Measurements from ENCODE around the gene ARPC1B. TPM values are rescaled to one million over a fixed set of nuclear protein-coding genes. Genes with fewer than 3 reads are reported as not detected.
"Not testable (repeated sequence)": the region's sequence is repeated elsewhere in the genome, so short reads cannot be mapped to it uniquely, and the experiment has no call there.

ARPC1B gene
- total RNA-seq, 4 donors from 2014 or later: 74.5 to 275 (median 196) TPM

- no peak for DNase-seq
- Histone ChIP-seq H3K9me3 (no peaks in the 10 kb centered on the region), H3K4me3 (no peak overlapping the region), H3K36me3 (no peaks in the 10 kb centered on the region), H3K27ac (no peak overlapping the region), H3K27me3 (no peaks in the 10 kb centered on the region), H3K4me1 (peaks cover 0 to 9% of the 10 kb centered on the region in 2 donors)
- TF ChIP-seq POLR2A (IDR thresholded peaks at IDR 0.05) (no peak), CTCF (IDR thresholded peaks at IDR 0.05) (no peak)
- intact Hi-C loops (cut with DNase I; ENCODE audit: low total_unique reads): no loop called here
These were observed 8.7 kb downstream of the ARPC1B start for GRCh38 chr7:99383203-99383602.

- Histone ChIP-seq H3K27me3 (no peaks in the 10 kb centered on the region), H3K4me1 (peaks cover 0 to 7% of the 10 kb centered on the region in 2 donors), H3K9me3 (no peaks in the 10 kb centered on the region), H3K4me3 (no peak overlapping the region), H3K27ac (no peak overlapping the region), H3K36me3 (no peaks in the 10 kb centered on the region)
- intact Hi-C loops (cut with DNase I; ENCODE audit: low total_unique reads): no loop called here
- DNase-seq: no peak
- TF ChIP-seq CTCF (IDR thresholded peaks at IDR 0.05): no peak
These were observed 9.4 kb downstream of the ARPC1B start for GRCh38 chr7:99383791-99384370.

- H3K9me3 ChIP-seq: no peaks in the 10 kb centered on the region
- H3K4me1 ChIP-seq: peaks cover 0 to 3% of the 10 kb centered on the region in 2 donors
- H3K27ac ChIP-seq: no peak overlapping the region
- no peaks in the 10 kb centered on the region for H3K36me3 ChIP-seq
- H3K4me3 ChIP-seq: no peak overlapping the region
- no peak for TF ChIP-seq POLR2A (IDR thresholded peaks at IDR 0.05)
- TF ChIP-seq CTCF (IDR thresholded peaks at IDR 0.05): no peak
- no peaks in the 10 kb centered on the region for H3K27me3 ChIP-seq
- no peak for DNase-seq
- intact Hi-C loops (cut with DNase I; ENCODE audit: low total_unique reads): no loop called here
These were observed 10.0 kb downstream of the ARPC1B start for GRCh38 chr7:99384523-99384922.

- Histone ChIP-seq H3K27ac (no peak overlapping the region), H3K36me3 (no peaks in the 10 kb centered on the region), H3K27me3 (no peaks in the 10 kb centered on the region), H3K4me3 (no peak overlapping the region), H3K9me3 (no peaks in the 10 kb centered on the region), H3K4me1 (peaks cover 0 to 3% of the 10 kb centered on the region in 2 donors)
- intact Hi-C loops (cut with DNase I; ENCODE audit: low total_unique reads): no loop called here
- no peak for DNase-seq
- TF ChIP-seq POLR2A (IDR thresholded peaks at IDR 0.05) (no peak), CTCF (IDR thresholded peaks at IDR 0.05) (no peak)
These were observed 11.0 kb downstream of the ARPC1B start for GRCh38 chr7:99385564-99385963.

GRCh38 chr7:99386584-99387238 is 12.2 kb downstream of the ARPC1B start:
- intact Hi-C loops (cut with DNase I; ENCODE audit: low total_unique reads): no loop called here
- H3K9me3 ChIP-seq: no peaks in the 10 kb centered on the region
- no peaks in the 10 kb centered on the region for H3K36me3 ChIP-seq
- no peaks in the 10 kb centered on the region for H3K4me1 ChIP-seq
- DNase-seq: no peak
- no peak overlapping the region for H3K27ac ChIP-seq
- H3K4me3 ChIP-seq: no peak overlapping the region
- TF ChIP-seq CTCF (IDR thresholded peaks at IDR 0.05) (peak in 1 of 4 experiments; percentile 19), POLR2A (IDR thresholded peaks at IDR 0.05) (no peak)
- H3K27me3 ChIP-seq: no peaks in the 10 kb centered on the region

- intact Hi-C loops (cut with DNase I; ENCODE audit: low total_unique reads); H3K4me3 ChIP-seq; H3K27me3 ChIP-seq; H3K36me3 ChIP-seq; DNase-seq; H3K4me1 ChIP-seq; H3K9me3 ChIP-seq; H3K27ac ChIP-seq: not testable (repeated sequence)
These were observed 12.7 kb downstream of the ARPC1B start for GRCh38 chr7:99387239-99387635.

Measured in uterus (tissue), 4 donors.